HCT116 (cell line): ENCODE measurements around the gene DLK1. TPM values are rescaled to one million over a fixed set of nuclear protein-coding genes. Genes with fewer than 3 reads are reported as not detected.

Source experiments
- ATAC-seq: fragments of 200-7000 bp; cut with Tn5 transposase; 2 replicates; pipeline ENCODE4 v1.9.1; 2020; ENCODE audit warnings: mild to moderate bottlenecking, moderate library complexity
- BruUV-seq: library from RNA; stranded (reverse); fragments of 400-500 nt; replicated peaks from 2 replicates; lab custom pipeline; 2021; lab: Mats Ljungman, UMichigan
- CTCF ChIA-PET: fragments of 300-600 bp; sonication (Branson Sonifier 250); formaldehyde crosslinking; loops from one replicate; lab custom pipeline; 2021; ENCODE audit warnings: antibody characterized with exemption; lab: Charles Lee
- POLR2A ChIA-PET: fragments of 300-600, 350-600 bp; sonication (Branson Sonifier 250); formaldehyde crosslinking; loops from one replicate; lab custom pipeline; 2021; ENCODE audit warnings: antibody characterized with exemption; lab: Charles Lee
- RAD21 ChIA-PET, 2 experiments: fragments of 300-600 bp; sonication (Branson Sonifier 250); formaldehyde crosslinking; loops; one replicate each; lab custom pipeline; 2023; ENCODE audit warnings: low total read pairs in 2 of 2; ENCODE audit not compliant: uncharacterized antibody in 2 of 2, unreplicated experiment in 2 of 2, low non-redundant PET in 1 of 2; lab: Charles Lee
- DNase-seq: peaks from one replicate; pipeline ENCODE4 v3.0.0-alpha.2; 2010; ENCODE audit warnings: low read depth, low spot score
- H2AFZ ChIP-seq: fragments of 200-600 bp; shearing (Covaris generic), sonication (generic); 2 replicates; pipeline ENCODE4 v1.6.1; 2017; ENCODE audit warnings: low read depth, mixed run types, mixed read lengths, antibody characterized with exemption, low read length; ENCODE audit not compliant: poor library complexity, severe bottlenecking
- H3K27ac ChIP-seq: 2 replicates; pipeline ENCODE4 v1.5.1; 2012; ENCODE audit warnings: low read depth, low read length
- H3K27me3 ChIP-seq: fragments of 200-600 bp; sonication (generic); 2 replicates; pipeline ENCODE4 v1.6.1; 2016; ENCODE audit warnings: mixed run types, low read length, mixed read lengths; ENCODE audit not compliant: insufficient read depth
- H3K36me3 ChIP-seq, 2 experiments: fragments of 200-500 bp in 1 of 2; fragments of 200-600 bp in 1 of 2; sonication (Bioruptor generic) in 1 of 2; sonication (generic) in 1 of 2; 2 replicates each; pipeline versions ENCODE4 v1.5.1 to v1.6.1; 2014 to 2016; ENCODE audit warnings: low read length in 2 of 2, inconsistent platforms in 1 of 2, mixed read lengths in 1 of 2, mixed run types in 1 of 2; ENCODE audit not compliant: insufficient read depth in 2 of 2, control insufficient read depth in 1 of 2
- H3K4me1 ChIP-seq, 2 experiments: fragments of 200-600 bp in 1 of 2; sonication (generic) in 1 of 2; 2 replicates each; pipeline versions ENCODE4 v1.5.1 to v1.6.1; 2012 to 2017; ENCODE audit warnings: low read length in 2 of 2, inconsistent platforms in 1 of 2, mild to moderate bottlenecking in 1 of 2, mixed read lengths in 1 of 2, mixed run types in 1 of 2, moderate library complexity in 1 of 2; ENCODE audit not compliant: insufficient read depth in 2 of 2, control insufficient read depth in 1 of 2
- H3K4me2 ChIP-seq: fragments of 200-600 bp; sonication (generic); 2 replicates; pipeline ENCODE4 v1.6.1; 2017; ENCODE audit warnings: mixed run types, low read length, mixed read lengths
- H3K4me3 ChIP-seq, 2 experiments: fragments of 200-600 bp in 1 of 2; sonication (generic) in 1 of 2; replicated peaks in 1 of 2; 2 replicates each; pipeline ENCODE4 v1.5.1; 2011 to 2016; ENCODE audit warnings: low read length in 2 of 2, control low read depth in 1 of 2, low read depth in 1 of 2, mild to moderate bottlenecking in 1 of 2, mixed read lengths in 1 of 2, mixed run types in 1 of 2
- H3K79me2 ChIP-seq: fragments of 200-600 bp; sonication (generic); 2 replicates; pipeline ENCODE4 v1.6.1; 2017; ENCODE audit warnings: mild to moderate bottlenecking, mixed run types, low read length, moderate library complexity, mixed read lengths; ENCODE audit not compliant: insufficient read depth
- H3K9ac ChIP-seq: fragments of 200-600 bp; sonication (generic); 2 replicates; pipeline ENCODE4 v1.6.1; 2016; ENCODE audit warnings: low read length, mixed read lengths
- H3K9me2 ChIP-seq: fragments of 200-600 bp; sonication (generic), shearing (Covaris generic); 2 replicates; pipeline ENCODE4 v1.6.1; 2017; ENCODE audit warnings: mixed run types, mild to moderate bottlenecking, moderate library complexity; ENCODE audit not compliant: insufficient read depth
- H3K9me3 ChIP-seq, 2 experiments: fragments of 200-500 bp in 1 of 2; fragments of 200-600 bp in 1 of 2; sonication (Bioruptor generic) in 1 of 2; sonication (generic) in 1 of 2; 2 replicates each; pipeline ENCODE4 v1.6.1; 2014 to 2017; ENCODE audit warnings: low read length in 2 of 2, mixed read lengths in 2 of 2, inconsistent platforms in 1 of 2, low read depth in 1 of 2, mild to moderate bottlenecking in 1 of 2, mixed run types in 1 of 2, moderate library complexity in 1 of 2; ENCODE audit not compliant: control insufficient read depth in 1 of 2, insufficient read depth in 1 of 2
- H4K20me1 ChIP-seq: fragments of 200-600 bp; sonication (generic), shearing (Covaris generic); 2 replicates; pipeline ENCODE4 v1.6.1; 2017; ENCODE audit warnings: mixed run types, mild to moderate bottlenecking, moderate library complexity; ENCODE audit not compliant: insufficient read depth
- CBX3 ChIP-seq: IDR thresholded peaks from 2 replicates; pipeline ENCODE4 v1.6.1; 2012; ENCODE audit warnings: low read depth
- CEBPB ChIP-seq: IDR thresholded peaks from 2 replicates; pipeline ENCODE4 v1.6.1; 2012; ENCODE audit warnings: low read depth
- EGR1 ChIP-seq: IDR thresholded peaks from 2 replicates; pipeline ENCODE4 v1.6.1; 2012; ENCODE audit warnings: low read depth
- ELF1 ChIP-seq: IDR thresholded peaks from 2 replicates; pipeline ENCODE4 v1.6.1; 2012; ENCODE audit warnings: low read depth, borderline replicate concordance
- EZH2 ChIP-seq: fragments of 200-600 bp; sonication (generic); IDR thresholded peaks from 2 replicates; pipeline ENCODE4 v1.6.1; 2017; ENCODE audit warnings: antibody characterized with exemption, mixed run types
- EZH2phosphoT487 ChIP-seq: fragments of 200-600 bp; IDR thresholded peaks from 2 replicates; pipeline ENCODE4 v1.6.1; 2018; ENCODE audit warnings: antibody characterized with exemption, borderline replicate concordance
- FOSL1 ChIP-seq: IDR thresholded peaks from 2 replicates; pipeline ENCODE4 v1.6.1; 2012; ENCODE audit warnings: low read depth
- JUND ChIP-seq: IDR thresholded peaks from 2 replicates; pipeline ENCODE4 v1.6.1; 2012
- POLR2A ChIP-seq: IDR thresholded peaks from 2 replicates; pipeline ENCODE4 v1.7.0; 2011; ENCODE audit warnings: borderline replicate concordance; ENCODE audit not compliant: insufficient read depth, insufficient read length; ENCODE audit errors: extremely low read depth
- RAD21 ChIP-seq: IDR thresholded peaks from 2 replicates; pipeline ENCODE4 v1.6.1; 2012; ENCODE audit warnings: low read depth, mild to moderate bottlenecking
- SIN3A ChIP-seq: IDR thresholded peaks from 2 replicates; pipeline ENCODE4 v1.6.1; 2012; ENCODE audit warnings: low read depth
- SP1 ChIP-seq: IDR thresholded peaks from 2 replicates; pipeline ENCODE4 v1.6.1; 2012; ENCODE audit warnings: low read depth
- TCF7L2 ChIP-seq: IDR thresholded peaks from 2 replicates; pipeline ENCODE4 v1.7.0; 2011; ENCODE audit warnings: borderline replicate concordance, inconsistent platforms; ENCODE audit not compliant: insufficient read depth, insufficient read length; ENCODE audit errors: extremely low read depth
- ZFX ChIP-seq: fragments of 450-650 bp; IDR thresholded peaks from 2 replicates; pipeline ENCODE4 v1.6.1; 2017
- ZNF274 ChIP-seq: fragments of 200-500 bp; sonication (Bioruptor generic); IDR thresholded peaks from 2 replicates; pipeline ENCODE4 v1.6.1; 2014; ENCODE audit warnings: mild to moderate bottlenecking, low read depth, low read length, inconsistent platforms
- intact Hi-C: fragments of 100-400 bp; cut with micrococcal nuclease; formaldehyde crosslinking; loops from 2 replicates; pipeline ENCODE4 v1.10.0; 2022
- total RNA-seq: library from RNA; stranded (reverse); gene quantifications from one replicate; pipeline ENCODE4 v1.2.1, GENCODE V29; 2021; ENCODE audit not compliant: unreplicated experiment
- TF ChIP-seq, protein P1 (sequence below): IDR thresholded peaks from 2 replicates; pipeline ENCODE4 v1.6.1; 2011; ENCODE audit warnings: mild to moderate bottlenecking, low read length, moderate library complexity; ENCODE audit not compliant: insufficient replicate concordance; ENCODE audit errors: extremely low read depth
- TF ChIP-seq, protein P2 (sequence below): IDR thresholded peaks from 2 replicates; pipeline ENCODE4 v1.6.1; 2012
- TF ChIP-seq, protein P3 (sequence below), 3 experiments: fragments of 200-600 bp in 1 of 3; sonication (generic) in 1 of 3; IDR thresholded peaks in 2 of 3; conservative IDR thresholded peaks in 1 of 3; 2 replicates each; pipeline ENCODE4 v1.5.1; 2012 to 2017; ENCODE audit warnings: low read depth in 2 of 3, low read length in 2 of 3, antibody characterized with exemption in 1 of 3, borderline replicate concordance in 1 of 3, control low read depth in 1 of 3, mild to moderate bottlenecking in 1 of 3, mixed read lengths in 1 of 3, mixed run types in 1 of 3, moderate library complexity in 1 of 3; ENCODE audit not compliant: insufficient read depth in 1 of 3
- TF ChIP-seq, protein P4 (sequence below): IDR thresholded peaks from 2 replicates; pipeline ENCODE4 v1.6.1; 2012
- TF ChIP-seq, protein P5 (sequence below): IDR thresholded peaks from 2 replicates; pipeline ENCODE4 v1.6.1; 2012; ENCODE audit warnings: low read depth

The DLK1 gene
- total RNA-seq, 1 experiment from 2014 or later, result 1.5 TPM

DNA sequence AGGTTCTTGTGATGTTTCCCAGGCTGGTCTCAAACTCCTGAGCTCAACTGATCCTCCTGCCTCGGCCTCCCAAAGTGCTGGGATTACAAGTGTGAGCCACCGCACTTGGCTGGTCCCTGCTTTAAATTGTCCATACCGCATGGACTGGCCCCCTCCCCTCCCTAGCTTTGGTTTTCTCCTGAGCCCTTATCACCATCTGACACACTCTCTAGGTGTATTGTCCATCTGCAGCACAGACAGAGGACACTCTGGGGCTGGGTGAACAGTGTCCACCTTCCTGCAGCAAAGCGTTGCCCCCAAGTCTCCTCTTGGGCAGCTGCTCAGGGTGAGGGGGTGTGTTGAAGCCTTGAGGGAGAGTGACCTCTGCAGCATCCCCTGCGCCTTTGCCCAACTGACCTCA is 36.0 kb upstream of the DLK1 start:
- H3K27me3 ChIP-seq, result no peaks in the 10 kb centered on the region
- ATAC-seq, result no peak
- ChIA-PET CTCF (no interaction called here), RAD21 (interaction anchor here in 1 of 2 experiments (1.2 kb wide), 1 partner anchor 28 kb away, joined by 3 read pairs; no protein-coding TSS in a partner anchor), POLR2A (no interaction called here)
- peaks cover 49 to 78% of the 10 kb centered on the region in 2 experiments for H3K4me1 ChIP-seq
- TF ChIP-seq SP1 (no peak), RAD21 (no peak), CEBPB (no peak), EZH2phosphoT487 (no peak), ELF1 (no peak), EGR1 (no peak), CBX3 (no peak), TCF7L2 (no peak), FOSL1 (no peak), JUND (no peak), ZNF274 (no peak), EZH2 (no peak), ZFX (no peak), POLR2A (no peak), SIN3A (no peak)
- TF ChIP-seq, protein P1, sequence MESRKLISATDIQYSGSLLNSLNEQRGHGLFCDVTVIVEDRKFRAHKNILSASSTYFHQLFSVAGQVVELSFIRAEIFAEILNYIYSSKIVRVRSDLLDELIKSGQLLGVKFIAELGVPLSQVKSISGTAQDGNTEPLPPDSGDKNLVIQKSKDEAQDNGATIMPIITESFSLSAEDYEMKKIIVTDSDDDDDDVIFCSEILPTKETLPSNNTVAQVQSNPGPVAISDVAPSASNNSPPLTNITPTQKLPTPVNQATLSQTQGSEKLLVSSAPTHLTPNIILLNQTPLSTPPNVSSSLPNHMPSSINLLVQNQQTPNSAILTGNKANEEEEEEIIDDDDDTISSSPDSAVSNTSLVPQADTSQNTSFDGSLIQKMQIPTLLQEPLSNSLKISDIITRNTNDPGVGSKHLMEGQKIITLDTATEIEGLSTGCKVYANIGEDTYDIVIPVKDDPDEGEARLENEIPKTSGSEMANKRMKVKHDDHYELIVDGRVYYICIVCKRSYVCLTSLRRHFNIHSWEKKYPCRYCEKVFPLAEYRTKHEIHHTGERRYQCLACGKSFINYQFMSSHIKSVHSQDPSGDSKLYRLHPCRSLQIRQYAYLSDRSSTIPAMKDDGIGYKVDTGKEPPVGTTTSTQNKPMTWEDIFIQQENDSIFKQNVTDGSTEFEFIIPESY, result no peak
- TF ChIP-seq, protein P2, sequence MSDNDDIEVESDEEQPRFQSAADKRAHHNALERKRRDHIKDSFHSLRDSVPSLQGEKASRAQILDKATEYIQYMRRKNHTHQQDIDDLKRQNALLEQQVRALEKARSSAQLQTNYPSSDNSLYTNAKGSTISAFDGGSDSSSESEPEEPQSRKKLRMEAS, result no peak
- TF ChIP-seq, protein P3, sequence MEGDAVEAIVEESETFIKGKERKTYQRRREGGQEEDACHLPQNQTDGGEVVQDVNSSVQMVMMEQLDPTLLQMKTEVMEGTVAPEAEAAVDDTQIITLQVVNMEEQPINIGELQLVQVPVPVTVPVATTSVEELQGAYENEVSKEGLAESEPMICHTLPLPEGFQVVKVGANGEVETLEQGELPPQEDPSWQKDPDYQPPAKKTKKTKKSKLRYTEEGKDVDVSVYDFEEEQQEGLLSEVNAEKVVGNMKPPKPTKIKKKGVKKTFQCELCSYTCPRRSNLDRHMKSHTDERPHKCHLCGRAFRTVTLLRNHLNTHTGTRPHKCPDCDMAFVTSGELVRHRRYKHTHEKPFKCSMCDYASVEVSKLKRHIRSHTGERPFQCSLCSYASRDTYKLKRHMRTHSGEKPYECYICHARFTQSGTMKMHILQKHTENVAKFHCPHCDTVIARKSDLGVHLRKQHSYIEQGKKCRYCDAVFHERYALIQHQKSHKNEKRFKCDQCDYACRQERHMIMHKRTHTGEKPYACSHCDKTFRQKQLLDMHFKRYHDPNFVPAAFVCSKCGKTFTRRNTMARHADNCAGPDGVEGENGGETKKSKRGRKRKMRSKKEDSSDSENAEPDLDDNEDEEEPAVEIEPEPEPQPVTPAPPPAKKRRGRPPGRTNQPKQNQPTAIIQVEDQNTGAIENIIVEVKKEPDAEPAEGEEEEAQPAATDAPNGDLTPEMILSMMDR (IDR thresholded peaks at IDR 0.05 in 2 of 3, conservative IDR thresholded peaks at IDR 0.05 in 1 of 3; ENCODE audit: borderline replicate concordance in 1 of 3, insufficient read depth in 1 of 3, low read depth in 2 of 3, low read length in 2 of 3), result no peak
- TF ChIP-seq, protein P4, sequence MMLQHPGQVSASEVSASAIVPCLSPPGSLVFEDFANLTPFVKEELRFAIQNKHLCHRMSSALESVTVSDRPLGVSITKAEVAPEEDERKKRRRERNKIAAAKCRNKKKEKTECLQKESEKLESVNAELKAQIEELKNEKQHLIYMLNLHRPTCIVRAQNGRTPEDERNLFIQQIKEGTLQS, result no peak
- TF ChIP-seq, protein P5, sequence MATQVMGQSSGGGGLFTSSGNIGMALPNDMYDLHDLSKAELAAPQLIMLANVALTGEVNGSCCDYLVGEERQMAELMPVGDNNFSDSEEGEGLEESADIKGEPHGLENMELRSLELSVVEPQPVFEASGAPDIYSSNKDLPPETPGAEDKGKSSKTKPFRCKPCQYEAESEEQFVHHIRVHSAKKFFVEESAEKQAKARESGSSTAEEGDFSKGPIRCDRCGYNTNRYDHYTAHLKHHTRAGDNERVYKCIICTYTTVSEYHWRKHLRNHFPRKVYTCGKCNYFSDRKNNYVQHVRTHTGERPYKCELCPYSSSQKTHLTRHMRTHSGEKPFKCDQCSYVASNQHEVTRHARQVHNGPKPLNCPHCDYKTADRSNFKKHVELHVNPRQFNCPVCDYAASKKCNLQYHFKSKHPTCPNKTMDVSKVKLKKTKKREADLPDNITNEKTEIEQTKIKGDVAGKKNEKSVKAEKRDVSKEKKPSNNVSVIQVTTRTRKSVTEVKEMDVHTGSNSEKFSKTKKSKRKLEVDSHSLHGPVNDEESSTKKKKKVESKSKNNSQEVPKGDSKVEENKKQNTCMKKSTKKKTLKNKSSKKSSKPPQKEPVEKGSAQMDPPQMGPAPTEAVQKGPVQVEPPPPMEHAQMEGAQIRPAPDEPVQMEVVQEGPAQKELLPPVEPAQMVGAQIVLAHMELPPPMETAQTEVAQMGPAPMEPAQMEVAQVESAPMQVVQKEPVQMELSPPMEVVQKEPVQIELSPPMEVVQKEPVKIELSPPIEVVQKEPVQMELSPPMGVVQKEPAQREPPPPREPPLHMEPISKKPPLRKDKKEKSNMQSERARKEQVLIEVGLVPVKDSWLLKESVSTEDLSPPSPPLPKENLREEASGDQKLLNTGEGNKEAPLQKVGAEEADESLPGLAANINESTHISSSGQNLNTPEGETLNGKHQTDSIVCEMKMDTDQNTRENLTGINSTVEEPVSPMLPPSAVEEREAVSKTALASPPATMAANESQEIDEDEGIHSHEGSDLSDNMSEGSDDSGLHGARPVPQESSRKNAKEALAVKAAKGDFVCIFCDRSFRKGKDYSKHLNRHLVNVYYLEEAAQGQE, result no peak
- no peak overlapping the region for H3K4me3 ChIP-seq
- intact Hi-C loops, result no loop called here
- DNase-seq, result no peak
- no peak overlapping the region for H3K9ac ChIP-seq
- no peaks in the 10 kb centered on the region for H4K20me1 ChIP-seq
- H3K36me3 ChIP-seq, result 0 out of 4 replicates have a peak, but pooled peaks cover 0 to 3% of the 10 kb centered on the region in 2 experiments
- H3K9me2 ChIP-seq, result no peaks in the 10 kb centered on the region
- peaks cover 18% of the 10 kb centered on the region; the same call in 1 of the 2 replicates for H3K79me2 ChIP-seq
- peak overlapping the region; percentile 92; the same call in 1 of the 2 replicates for H3K27ac ChIP-seq
- no peak overlapping the region for H2AFZ ChIP-seq
- H3K4me2 ChIP-seq, result peak overlapping the region; percentile 92; the same call in 1 of the 2 replicates
- BruUV-seq, result no TSS peak
- no peaks in the 10 kb centered on the region for H3K9me3 ChIP-seq
